HG03135 (cell line): Measurements from ENCODE around the gene EEF1A2.
A peak's percentile ranks its signal among the peaks of the same experiment; 100 is the strongest.

Experiments
- ATAC-seq: cut with Tn5 transposase; IDR thresholded peaks from one replicate; pipeline ENCODE4 v1.9.1; 2021; ENCODE audit warnings: mild to moderate bottlenecking, moderate library complexity; ENCODE audit not compliant: unreplicated experiment

The EEF1A2 gene

DNA sequence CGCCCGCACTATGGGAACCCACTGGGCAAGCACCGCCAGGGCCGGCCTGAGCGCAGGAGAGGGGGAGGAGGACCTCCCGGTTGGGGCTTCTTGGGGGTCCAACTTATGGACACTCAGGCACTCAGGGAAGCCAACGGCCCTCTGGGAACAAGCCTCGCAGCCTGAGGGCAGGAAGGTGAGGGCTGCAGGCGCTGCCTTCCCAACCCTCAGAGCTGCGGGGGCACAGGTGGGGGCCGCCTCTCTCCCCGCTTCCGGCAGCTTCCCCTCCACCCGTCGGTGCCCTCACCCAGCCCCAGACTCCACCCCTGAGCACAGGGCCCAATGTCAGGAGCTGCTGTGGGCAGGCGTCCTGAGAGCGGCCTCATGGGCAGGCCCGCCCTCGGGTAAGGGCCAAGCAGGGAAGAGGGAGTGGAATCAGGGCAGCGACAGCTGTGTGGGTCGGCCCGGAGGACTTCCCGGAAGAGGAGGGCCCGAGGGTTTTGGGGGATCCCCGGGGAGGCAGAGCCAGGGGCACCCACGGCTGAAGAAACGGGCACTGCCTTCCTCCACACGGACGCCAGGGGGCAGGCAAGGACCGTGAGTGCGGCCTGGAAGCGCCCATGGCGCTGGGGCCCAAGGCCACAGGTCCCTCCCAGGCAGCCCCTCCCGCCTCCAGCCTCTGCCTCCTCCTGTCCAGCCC, 38.8 kb upstream of the EEF1A2 start:
- ATAC-seq = peak; percentile 79

DNA sequence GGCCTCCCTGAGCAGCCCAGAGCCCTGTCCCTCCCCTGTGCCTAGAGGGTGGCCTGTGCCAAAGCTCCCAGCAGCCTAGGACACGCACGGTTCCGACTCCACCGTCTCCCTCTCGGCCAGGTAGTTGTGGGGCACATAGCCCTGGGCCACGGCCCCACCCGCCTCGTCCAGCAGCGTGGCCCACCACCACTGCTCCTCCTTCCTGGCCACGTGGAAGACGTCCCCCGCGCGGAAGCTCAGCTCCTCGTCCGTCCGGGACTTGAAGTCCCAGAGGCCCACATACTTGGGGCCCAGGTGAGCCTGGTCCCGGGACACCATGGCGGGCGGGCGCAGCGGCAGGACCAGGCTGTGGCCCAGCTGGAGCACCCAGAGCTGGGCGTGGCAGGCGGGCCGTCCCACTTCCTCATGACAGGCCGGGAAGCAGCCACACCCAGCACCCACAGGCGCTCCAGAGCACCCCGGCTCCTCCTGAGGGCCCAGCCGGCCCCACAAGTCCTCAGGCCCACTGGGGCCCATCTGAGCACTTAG, 38.2 kb upstream of the EEF1A2 start, which contains the start of gene PTK6:
TSS of gene PTK6 (minus strand) at position 380 of the 528 bp plus-strand sequence. CDS start at position 318, 62 bp downstream.
- ATAC-seq = no peak

DNA sequence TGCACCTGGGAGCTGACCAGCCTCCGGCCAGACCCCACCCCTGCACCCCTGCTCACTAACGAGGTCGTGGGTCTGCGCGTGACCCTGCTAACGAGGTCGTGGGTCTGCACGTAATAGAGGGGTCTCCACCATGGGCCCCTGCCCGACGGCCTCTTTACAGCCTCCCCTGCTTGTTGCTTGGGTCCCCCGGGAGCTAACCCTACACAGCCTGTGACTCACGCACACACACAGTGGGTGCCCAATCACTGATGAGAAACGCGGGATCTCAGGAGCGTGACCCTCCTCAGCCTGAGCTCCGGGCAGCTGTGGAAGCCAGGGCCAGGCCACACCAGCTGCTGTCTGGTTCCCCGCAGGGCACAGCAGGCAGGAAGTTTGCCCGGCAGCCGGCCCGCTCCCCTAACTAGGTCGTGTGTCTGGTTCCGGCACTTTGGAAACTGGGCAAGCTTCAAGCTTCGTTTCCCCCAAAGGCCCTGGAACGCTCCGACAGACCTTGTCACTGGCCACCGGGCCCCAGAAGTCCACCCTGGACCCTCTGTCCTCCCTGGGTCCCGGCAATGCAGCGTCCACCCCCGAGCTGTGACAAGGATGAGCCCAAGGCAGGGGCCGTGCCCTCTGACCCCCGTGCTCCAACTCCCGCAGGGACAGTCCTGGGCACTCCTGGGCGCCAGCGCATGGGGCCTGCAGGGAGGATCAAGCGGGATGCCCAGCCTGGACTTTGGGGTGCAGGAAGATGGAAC, 37.5 kb upstream of the EEF1A2 start:
- ATAC-seq = no peak

DNA sequence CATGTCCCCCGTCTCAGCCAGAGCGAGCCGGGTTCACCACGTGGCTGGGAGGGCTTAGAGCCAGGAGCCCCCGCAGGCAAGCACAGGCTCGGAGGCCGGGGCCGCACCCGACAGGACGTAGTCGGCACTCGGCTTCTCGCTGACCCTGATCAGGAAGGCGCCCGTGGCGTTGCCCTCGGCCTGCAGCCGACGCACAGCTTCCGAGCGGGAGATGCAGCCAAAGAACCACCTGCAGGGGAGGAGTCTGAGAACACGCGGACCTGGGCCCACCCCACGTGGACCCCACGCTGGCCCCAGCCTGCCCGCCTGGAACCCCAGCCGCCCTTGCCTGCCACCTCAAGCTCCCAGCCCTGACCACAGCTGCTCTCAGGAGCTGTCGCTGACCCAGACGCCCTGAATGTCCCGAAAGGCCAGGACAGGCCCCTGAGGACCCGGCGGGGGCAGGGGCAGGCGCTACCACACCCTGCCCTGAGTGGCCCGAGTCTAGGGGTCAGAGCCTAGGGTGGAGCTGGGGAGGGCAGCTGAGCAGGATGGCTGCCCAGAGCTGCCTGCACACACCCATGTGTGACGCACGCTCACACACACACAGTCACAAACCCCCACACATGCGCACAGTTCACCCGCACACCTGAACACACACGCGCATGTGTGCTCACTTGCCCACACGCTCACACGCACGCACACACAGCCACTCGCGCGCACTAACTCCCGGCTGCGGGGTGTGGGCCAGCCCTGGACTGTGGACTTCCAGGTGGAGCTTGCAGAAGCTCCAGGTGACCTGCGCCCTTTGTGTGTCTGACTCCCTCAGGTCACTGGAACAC, 36.2 kb upstream of the EEF1A2 start:
- ATAC-seq = no peak

DNA sequence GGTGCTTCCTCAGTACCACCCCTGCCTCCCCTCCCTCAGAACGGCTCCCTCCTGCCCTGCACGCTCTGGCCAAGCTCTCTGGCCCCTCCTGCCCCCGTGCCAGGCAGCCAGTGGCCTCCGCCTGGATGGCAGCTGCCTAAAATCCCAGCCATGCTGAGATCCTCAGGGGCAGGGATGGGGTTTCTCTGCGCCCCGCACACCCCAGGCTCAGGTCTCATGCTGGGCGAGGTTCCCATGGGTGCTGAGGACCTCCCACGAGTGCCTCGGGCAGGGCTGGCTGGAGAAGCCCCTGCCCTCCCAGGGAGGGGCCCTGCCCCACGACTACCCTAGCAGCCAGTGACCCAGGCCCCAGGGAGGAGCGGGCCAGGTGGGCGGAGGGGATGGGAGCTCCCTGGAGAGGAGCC, 35.5 kb upstream of the EEF1A2 start:
- no peak for ATAC-seq

DNA sequence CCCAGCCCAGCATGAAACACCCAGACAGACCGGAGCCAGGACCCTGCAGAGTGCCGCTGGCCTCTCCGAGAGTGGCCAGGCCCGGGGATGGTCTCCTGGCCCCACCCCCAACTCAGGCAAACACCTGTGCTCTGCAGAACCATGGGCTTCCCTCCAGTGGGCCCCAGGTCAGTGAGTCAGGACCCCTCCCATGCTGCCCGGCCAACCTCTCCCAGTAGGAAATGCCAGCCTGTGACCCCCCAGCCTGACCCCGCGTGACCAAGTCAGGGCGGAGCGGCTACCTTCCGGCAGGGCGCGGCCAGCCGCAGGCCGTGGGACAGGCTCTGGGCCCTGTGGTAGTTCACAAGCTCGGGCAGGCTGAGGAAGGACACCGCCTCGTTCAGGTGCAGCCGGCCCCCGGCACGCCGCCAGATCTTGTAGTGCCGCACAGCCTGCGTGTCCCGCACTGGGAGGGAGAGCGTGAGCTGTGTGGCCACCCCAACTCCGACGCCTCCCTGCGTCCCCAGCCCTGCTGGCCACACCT, 35.0 kb upstream of the EEF1A2 start:
- no peak for ATAC-seq

DNA sequence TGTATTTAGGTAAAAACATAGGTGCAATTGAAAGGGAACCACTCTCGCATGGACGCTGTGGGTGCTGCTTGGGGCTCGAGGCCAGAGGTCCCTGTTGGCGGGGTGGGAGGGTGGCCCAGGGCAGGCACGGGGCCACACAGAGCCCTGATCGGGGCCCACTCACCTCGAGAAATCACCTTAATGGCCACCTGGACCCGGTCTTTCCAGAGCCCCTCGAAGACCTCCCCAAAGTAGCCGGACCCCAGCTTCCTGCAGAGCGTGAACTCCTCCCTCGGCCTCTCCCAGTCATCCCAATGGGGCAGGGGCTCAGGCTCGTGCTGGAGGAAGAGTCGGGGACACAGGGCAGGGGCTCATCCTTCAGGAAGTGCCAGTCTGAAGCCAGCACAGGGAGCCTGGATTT, 34.5 kb upstream of the EEF1A2 start:
- no peak for ATAC-seq

DNA sequence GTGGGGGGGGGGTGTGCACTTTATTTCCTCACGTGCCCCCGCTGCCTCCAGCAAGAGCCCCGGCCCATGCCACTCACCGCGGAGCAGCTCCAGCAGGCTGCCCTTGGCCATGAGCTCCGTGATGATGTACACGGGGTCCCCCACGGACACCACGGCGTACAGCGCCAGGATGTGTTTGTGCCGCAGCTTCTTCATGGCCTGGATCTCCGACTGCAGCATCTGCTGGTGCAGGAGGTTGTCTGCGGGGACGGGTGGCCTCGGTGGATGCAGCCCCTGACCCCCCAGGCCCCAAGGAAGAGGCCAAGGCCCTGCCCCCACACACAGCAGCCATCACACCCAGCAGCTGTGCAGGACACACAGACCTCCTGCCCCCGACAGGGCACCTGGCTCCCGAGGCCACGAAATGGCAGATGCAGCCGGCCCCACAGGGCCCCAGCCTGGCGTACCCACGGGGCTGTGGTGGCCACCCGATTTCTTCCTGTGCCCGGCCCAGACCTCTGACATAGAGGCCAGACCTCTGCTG, 33.6 kb upstream of the EEF1A2 start:
- ATAC-seq = no peak

DNA sequence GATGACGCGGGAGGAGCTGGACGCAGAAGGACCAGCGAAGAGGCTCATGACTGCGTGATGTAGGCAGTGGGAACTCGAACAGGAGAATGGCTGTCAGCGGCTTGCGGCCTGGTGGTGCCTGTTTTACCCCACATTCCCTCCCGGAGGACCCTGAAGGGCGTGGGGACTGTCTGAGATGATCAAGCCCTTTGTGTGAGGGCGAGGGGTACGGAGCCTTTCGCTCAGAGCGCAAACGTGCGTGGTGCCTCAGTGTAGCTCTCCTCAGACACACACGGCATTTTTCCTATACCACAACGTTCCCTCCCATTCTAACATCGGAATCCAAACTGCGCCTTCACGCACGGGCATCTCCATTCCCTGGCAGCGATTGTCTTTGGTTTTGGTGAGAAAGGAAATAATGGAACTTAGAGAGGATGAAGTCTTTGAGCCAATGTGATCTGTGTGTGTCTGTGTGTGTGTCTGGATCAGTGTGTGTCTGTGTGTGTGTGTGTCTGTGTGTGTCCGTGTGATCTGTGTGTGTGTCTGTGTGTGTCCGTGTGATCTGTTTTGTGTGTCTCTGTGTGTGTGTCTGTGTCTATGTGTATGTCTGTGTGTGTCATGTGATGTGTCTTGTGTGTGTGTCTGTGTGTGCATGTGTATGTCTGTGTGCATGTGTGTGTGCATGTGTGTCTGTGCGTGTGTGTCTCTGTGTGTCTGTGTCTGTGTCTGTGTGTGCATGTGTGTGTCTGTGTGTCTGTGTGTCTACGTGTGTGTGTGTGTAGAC, 33.0 kb upstream of the EEF1A2 start:
- no peak for ATAC-seq

DNA sequence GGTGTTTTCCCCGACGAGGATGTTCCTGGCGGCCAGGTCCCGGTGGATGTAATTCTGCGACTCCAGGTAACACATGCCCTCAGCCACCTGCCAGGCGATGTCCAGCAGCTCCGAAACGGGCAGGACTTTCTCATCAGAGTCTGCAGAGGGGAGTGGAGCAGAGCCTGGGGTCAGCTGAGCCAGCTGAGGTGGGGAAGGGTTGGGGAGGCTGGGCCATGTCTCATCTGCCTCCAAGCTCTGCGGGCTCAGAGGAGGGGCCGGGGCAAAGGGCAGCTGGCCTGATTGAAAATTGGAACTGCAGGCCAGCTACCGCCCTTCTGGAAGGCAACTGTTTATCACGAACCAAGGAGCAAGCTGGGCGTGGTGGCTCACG, 31.9 kb upstream of the EEF1A2 start:
- no peak for ATAC-seq

DNA sequence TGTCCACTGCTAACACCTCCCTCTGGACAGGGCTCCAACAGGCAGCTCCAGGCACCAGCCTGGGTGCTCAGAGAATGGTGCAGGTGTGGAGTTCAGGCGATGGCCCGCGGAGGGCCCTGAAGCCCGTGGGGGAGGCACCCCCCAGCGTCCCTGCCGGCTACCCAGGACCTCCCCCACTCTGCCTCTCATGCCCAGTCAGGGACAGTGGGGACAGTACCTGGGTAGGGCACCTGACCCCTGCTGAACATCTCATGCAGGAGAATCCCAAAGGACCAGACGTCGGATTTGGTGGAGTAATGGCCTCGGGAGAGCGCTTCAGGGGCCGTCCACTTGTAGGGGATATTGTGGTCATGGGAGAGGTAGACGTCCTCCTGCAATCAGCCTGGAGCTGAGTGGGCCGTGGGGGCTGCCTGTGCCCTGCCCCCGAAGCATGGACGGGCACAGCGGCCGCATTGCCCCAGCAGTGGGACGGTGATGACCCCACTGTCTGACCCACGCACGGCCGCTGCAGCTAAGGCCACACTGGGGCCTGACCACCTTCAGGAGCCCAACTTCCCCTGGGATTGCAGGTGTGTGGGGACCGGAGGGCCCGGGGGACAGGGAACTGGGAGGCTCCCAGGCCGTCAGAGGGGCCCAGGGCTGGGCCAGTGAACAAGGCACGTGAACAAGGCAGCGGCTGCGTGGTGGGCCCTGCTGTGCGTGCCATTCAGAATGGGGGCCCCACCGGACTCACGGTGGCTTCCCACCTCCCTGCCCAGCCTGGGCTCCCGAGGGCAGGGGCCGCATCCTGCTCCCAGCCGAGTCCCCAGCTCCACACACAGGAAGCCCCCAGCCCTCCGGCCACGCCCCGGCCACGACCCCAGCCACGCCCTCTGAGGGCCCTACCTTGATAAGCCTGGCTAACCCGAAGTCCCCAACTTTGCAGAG, 31.2 kb upstream of the EEF1A2 start:
- no peak for ATAC-seq

DNA sequence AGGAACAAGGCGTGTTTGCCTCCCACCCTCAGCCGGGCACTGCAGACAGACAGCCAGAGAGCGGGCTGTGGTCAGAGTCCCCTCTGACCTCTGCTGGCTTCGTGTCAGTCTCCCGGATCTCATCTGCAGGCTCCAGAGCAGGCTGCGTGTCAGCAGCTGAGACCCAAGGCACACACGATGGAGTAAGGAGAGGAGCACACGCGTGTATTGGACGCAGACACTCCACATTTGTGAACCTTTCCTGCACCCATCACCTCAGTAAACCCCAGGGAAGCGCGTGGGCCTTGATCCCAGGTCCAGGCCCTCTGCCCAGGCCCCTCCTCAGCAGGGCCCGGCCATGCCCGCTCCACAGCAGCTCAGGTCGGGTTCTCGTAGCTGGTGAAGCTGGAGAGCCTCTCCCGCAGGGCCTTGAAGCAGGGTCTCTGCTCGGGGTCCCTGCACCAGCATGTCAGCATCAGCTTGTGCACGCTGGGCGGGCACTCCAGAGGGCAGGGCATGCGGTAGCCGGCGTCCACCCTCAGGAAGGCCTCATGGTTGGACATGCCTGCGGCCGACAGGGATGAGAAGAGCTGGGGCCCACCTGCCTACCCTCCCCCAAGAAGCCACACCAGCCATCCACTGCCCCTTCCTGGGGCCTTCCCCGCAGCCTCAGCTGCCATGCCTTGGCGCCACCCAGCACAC, 30.4 kb upstream of the EEF1A2 start:
- ATAC-seq = no peak

DNA sequence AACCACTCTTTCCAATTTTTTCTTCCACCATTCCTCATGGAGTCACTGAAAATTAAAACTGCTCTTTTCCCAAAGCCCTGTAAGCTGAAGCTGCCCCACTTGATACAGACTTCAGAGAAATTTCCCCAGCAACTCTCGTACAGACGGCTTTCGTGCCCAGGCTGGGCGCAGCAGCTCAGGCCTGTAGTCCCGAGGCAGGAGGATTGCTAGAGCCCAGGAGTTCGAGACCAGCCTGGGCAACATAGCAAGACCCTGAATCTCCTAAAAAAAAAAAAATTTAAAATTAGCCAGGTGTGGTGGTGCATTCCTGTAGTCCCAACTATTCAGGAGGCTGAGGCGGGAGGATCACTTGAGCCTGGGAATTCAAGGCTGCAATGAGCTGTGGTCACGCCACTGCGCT, 28.3 kb upstream of the EEF1A2 start:
- ATAC-seq = no peak

DNA sequence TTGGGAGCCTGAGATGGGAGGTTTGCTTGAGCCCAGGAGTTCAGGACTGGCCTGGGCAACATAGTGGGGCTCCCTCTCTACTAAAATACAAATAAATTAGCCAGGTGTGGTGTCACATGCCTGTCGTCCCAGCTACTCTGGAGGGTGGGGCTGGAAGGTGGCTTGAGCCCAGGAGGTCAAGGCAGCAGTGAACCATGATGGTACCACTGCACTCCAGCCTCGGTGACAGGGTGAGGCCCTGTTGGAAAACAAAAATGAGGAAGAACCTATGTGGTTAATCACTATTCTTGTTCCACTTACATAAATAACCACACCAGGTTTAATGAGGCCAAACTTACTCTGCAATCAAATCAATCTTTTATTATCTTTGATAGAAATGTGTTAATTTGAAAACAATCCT, 27.1 kb upstream of the EEF1A2 start:
- no peak for ATAC-seq

DNA sequence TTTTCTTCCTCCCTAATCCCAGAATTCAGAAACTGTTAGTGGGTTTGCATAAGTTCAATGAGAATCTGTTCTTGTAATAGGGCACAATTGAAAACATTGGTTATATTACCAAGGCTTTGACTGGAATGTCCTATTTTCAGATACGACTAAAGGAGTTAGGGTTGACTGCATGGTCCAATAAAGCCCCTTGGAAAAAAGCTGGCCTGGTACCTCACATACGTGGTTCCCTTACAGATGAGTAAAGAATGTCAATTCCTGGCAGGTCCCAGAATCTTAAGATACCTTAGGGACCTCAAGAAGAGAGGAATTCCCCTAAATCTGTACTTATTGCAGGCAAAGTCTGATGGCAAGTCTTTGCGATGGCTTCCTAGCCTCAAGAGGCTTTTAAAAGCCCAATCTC, 26.3 kb upstream of the EEF1A2 start:
- no peak for ATAC-seq

DNA sequence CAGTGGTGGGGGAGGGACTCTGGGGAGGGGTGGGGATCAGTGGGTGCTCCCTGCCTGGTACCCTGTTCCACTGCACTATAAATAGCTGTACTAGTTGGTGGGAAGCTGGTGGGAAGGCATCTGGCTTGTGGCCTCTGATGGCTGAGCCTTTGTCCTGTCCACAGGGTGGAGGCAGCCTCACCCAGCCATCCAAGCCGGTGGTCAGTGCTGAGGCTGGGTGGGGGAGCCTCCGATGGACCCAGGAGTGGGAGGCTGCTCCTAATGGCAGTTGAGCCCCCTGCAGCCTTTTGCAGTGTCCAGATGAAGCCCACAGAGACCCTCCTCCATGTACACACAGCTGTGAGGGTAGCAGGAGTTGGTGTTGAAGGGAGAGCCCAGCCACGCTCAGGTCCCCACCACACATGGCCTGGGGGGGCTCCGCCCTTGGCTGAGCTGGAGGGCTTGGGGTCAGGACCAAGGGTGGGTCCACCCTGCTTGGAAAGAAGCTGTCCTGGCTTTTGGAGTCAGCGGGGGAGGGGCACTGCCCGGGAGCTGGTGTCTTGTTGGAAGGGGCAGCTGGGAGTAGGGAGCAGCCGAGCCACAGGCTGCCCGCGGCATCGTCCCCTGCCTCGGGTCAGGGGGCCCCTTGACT, 24.2 kb upstream of the EEF1A2 start:
- ATAC-seq = no peak

DNA sequence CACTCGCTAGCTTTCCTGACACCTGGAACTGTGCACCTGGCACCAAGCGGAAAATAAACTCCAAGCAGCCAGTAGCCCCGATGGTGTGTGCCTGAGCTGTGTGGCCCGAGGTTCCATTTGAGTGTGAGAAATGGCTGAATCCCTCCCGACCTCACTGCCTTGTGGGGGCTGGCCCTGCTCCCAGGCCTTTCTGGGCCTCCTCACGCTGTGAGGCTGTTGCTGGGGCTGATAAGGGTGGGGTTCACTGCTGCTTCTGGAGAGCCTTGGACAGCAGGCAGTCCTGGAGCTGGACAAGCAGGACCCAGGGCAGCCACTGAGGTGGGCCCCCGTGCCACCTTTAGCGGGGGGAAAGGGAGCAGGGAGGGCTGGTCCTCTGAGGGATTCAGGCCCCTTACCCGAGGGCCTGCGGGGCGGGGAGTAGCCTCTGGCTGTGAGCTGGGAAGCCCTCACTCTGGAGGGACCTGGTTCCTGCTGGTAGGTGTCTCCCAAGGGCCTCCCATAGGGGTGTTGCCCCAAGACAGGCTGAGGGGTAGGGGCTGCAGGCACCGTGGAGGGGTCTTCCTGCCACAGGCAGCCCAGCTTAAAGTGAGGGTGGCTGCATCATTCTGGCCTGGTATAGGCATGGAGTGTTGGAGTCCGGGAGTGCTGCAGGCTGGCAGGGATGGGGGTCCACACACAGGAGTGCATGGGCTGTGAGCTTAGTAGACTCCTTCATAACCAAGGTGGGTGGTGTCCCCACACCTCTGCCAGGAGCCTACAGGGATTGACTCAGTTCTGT, 23.4 kb upstream of the EEF1A2 start:
- ATAC-seq = no peak
